Activated CD4-positive, alpha-beta memory T cell treated with anti-CD3 and anti-CD28 coated beads for 36 hours (primary cell): Measurements from ENCODE around the gene MAN1B1. TPM values are rescaled to one million over a fixed set of nuclear protein-coding genes. Genes with fewer than 3 reads are reported as not detected.
"Not testable (repeated sequence)": the region's sequence is repeated elsewhere in the genome, so short reads cannot be mapped to it uniquely, and the experiment has no call there.

ENCODE experiments used
- CTCF ChIA-PET: fragments of 350-600 bp; sonication (Branson Sonifier 250); formaldehyde crosslinking; loops from one replicate; lab custom pipeline; 2021; ENCODE audit warnings: antibody characterized with exemption, inconsistent platforms; lab: Charles Lee
- POLR2A ChIA-PET: fragments of 350-600 bp; sonication (Branson Sonifier 250); formaldehyde crosslinking; loops from one replicate; lab custom pipeline; 2021; ENCODE audit warnings: antibody characterized with exemption; lab: Charles Lee
- DNase-seq: peaks from one replicate; pipeline ENCODE4 v3.0.0-alpha.2; 2020
- H3K27ac Mint-ChIP-seq: one replicate; pipeline ENCODE4 v1.8.0; 2021; ENCODE audit warnings: mixed read lengths
- H3K27me3 Mint-ChIP-seq: one replicate; pipeline ENCODE4 v1.8.0; 2021; ENCODE audit warnings: mixed read lengths
- H3K36me3 Mint-ChIP-seq: one replicate; pipeline ENCODE4 v1.8.0; 2021; ENCODE audit warnings: mixed read lengths
- H3K4me1 Mint-ChIP-seq: one replicate; pipeline ENCODE4 v1.8.0; 2021; ENCODE audit warnings: low read depth, mixed read lengths
- H3K4me3 Mint-ChIP-seq: one replicate; pipeline ENCODE4 v1.8.0; 2021; ENCODE audit warnings: mild to moderate bottlenecking, mixed read lengths
- H3K9me3 Mint-ChIP-seq: one replicate; pipeline ENCODE4 v1.8.0; 2021; ENCODE audit warnings: mixed read lengths
- intact Hi-C: fragments of 100-400 bp; cut with micrococcal nuclease; formaldehyde crosslinking; loops from one replicate; pipeline ENCODE4 v1.15.1; 2023
- total RNA-seq, 2 experiments: library from RNA; stranded (reverse); gene quantifications; one replicate each; pipeline ENCODE4 v1.2.3, GENCODE V29; 2021

MAN1B1 gene
- total RNA-seq, 2 experiments from 2014 or later, result 32.9 to 33.1 TPM

DNA sequence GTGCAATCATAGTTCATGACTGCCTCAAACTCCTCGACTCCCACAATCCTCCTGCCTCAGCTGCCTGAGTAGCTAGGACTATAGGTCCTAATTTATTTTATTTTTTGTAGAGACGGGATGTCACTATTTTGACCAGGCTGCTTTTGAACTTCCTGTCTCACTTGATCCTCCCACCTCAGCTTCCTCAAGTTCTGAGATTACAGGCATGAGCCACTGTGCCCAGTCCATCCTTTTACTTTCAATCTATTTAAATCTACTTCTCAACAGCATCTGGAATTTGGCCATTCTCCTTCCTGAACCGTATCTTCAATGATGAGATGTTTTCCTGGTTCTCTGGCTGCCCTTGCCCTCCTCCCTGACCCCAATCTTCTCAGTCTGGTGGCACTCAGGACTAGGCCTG lies 40.0 kb downstream of the MAN1B1 start:
- ChIA-PET CTCF (interaction anchor here (1.4 to 2.1 kb wide), 4 partner anchors 40 to 110 kb away, joined by 3 to 8 read pairs (median 5); partner anchors contain the start of genes ANAPC2, MAN1B1, RNF224 and SSNA1), POLR2A (interaction anchor here (1.0 to 1.6 kb wide), 4 partner anchors 61 to 96 kb away, joined by 3 to 14 read pairs (median 4); partner anchors contain the start of genes ANAPC2, RNF208 and SSNA1)
- intact Hi-C loops, result loop anchor here (5.0 kb wide), 1 partner anchor 116 kb away; the partner anchor contains the start of gene TUBB4B
- peak overlapping the region; percentile 87 for H3K27ac Mint-ChIP-seq
- peaks cover 20% of the 10 kb centered on the region for H3K4me1 Mint-ChIP-seq
- peaks cover 2% of the 10 kb centered on the region for H3K36me3 Mint-ChIP-seq
- H3K9me3 Mint-ChIP-seq, result no peaks in the 10 kb centered on the region
- peak overlapping the region; percentile 84 for H3K4me3 Mint-ChIP-seq
- H3K27me3 Mint-ChIP-seq, result no peaks in the 10 kb centered on the region
- DNase-seq, result no peak

- Mint-ChIP-seq H3K27ac (peak overlapping the region; percentile 87), H3K4me1 (peaks cover 20% of the 10 kb centered on the region), H3K4me3 (peak overlapping the region; percentile 84), H3K27me3 (no peaks in the 10 kb centered on the region), H3K9me3 (no peaks in the 10 kb centered on the region), H3K36me3 (peaks cover 2% of the 10 kb centered on the region)
- DNase-seq, result peak; percentile 50
- CTCF ChIA-PET, result interaction anchor here (1.0 to 1.5 kb wide), 8 partner anchors 41 to 109 kb away, joined by 3 to 8 read pairs (median 4); partner anchors contain the start of genes ANAPC2, MAN1B1, RNF224 and SSNA1
- intact Hi-C loops, result loop anchor here (2.0 to 5.0 kb wide), 2 partner anchors 95 to 115 kb away; partner anchors contain the start of genes RNF208 and TUBB4B
- POLR2A ChIA-PET, result interaction anchor here (0.6 to 4.3 kb wide), 10 partner anchors 12 to 130 kb away, joined by 3 to 26 read pairs (median 4); partner anchors contain the start of genes ANAPC2, RNF208, SSNA1 and TUBB4B
Observed at GRCh38 chr9:137127301-137128157, 40.7 kb downstream of the MAN1B1 start.

- peak overlapping the region; percentile 84 for H3K4me3 Mint-ChIP-seq
- peaks cover 2% of the 10 kb centered on the region for H3K27me3 Mint-ChIP-seq
- peaks cover 20% of the 10 kb centered on the region for H3K4me1 Mint-ChIP-seq
- no peaks in the 10 kb centered on the region for H3K9me3 Mint-ChIP-seq
- intact Hi-C loops, result loop anchor here (2.0 to 5.0 kb wide), 2 partner anchors 94 to 114 kb away; partner anchors contain the start of genes RNF208 and TUBB4B
- H3K36me3 Mint-ChIP-seq, result peaks cover 2% of the 10 kb centered on the region
- CTCF ChIA-PET, result interaction anchor here (1.0 to 2.7 kb wide), 10 partner anchors 48 to 109 kb away, joined by 3 to 11 read pairs (median 5); partner anchors contain the start of genes ANAPC2, RNF224 and SSNA1
- POLR2A ChIA-PET, result interaction anchor here (0.6 to 4.3 kb wide), 9 partner anchors 13 to 114 kb away, joined by 3 to 26 read pairs (median 6); partner anchors contain the start of genes ANAPC2, DPP7, RNF208 and SSNA1
- H3K27ac Mint-ChIP-seq, result peak overlapping the region; percentile 87
- DNase-seq, result peak; percentile 58
Observed at GRCh38 chr9:137128158-137128861, 41.5 kb downstream of the MAN1B1 start.

DNA sequence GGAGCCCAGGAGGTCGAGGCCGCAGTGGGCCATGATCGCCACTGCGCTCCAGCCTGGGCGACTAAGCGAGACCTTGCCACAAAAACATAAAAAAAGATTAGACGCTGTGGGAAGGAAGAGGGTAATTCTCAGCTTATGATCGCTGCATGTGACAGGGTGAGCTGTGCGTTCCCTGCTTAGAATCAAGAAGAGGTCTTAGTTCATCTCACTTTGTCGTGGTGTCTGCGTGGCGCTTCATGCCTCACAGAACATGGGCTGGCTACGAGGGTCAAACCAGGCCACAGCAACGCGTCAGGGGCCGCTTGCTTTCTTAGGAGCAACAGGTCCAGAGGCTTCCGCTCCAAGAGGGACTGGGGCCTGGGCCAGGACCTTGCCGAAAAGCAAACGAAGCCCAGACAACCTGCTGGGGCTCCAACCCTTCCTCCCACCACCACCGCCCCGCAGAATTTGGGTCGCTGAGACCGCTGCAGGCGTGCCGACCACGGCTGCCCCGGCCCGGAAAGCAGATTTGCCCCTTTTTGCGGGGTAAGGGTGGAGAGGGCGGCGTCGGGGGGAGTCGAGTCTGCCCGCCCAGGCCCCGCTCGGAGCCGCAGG lies 42.2 kb downstream of the MAN1B1 start:
- POLR2A ChIA-PET, result interaction anchor here (1.0 to 4.3 kb wide), 10 partner anchors 14 to 113 kb away, joined by 3 to 26 read pairs (median 9); partner anchors contain the start of genes ANAPC2, DPP7, MAN1B1 and NDOR1
- H3K9me3 Mint-ChIP-seq, result no peaks in the 10 kb centered on the region
- H3K27ac Mint-ChIP-seq, result peak overlapping the region; percentile 87
- intact Hi-C loops, result loop anchor here (1.0 to 5.0 kb wide), 5 partner anchors 15 to 113 kb away; partner anchors contain the start of genes DPP7, MAN1B1, RNF208 and TUBB4B
- H3K4me3 Mint-ChIP-seq, result peak overlapping the region; percentile 84
- CTCF ChIA-PET, result interaction anchor here (0.6 to 2.7 kb wide), 20 partner anchors 10 to 173 kb away, joined by 3 to 13 read pairs (median 4); partner anchors contain the start of genes ANAPC2, GRIN1, NRARP and SSNA1
- peak; percentile 40 for DNase-seq
- H3K4me1 Mint-ChIP-seq, result peaks cover 20% of the 10 kb centered on the region
- peaks cover 2% of the 10 kb centered on the region for H3K36me3 Mint-ChIP-seq
- peaks cover 2% of the 10 kb centered on the region for H3K27me3 Mint-ChIP-seq

GRCh38 chr9:137129456-137130175 lies 42.8 kb downstream of the MAN1B1 start:
- H3K4me3 Mint-ChIP-seq, result peak overlapping the region; percentile 84
- CTCF ChIA-PET, result interaction anchor here (0.6 to 2.7 kb wide), 21 partner anchors 9 to 172 kb away, joined by 3 to 13 read pairs (median 4); partner anchors contain the start of genes ANAPC2, GRIN1, NRARP and RNF224

DNA sequence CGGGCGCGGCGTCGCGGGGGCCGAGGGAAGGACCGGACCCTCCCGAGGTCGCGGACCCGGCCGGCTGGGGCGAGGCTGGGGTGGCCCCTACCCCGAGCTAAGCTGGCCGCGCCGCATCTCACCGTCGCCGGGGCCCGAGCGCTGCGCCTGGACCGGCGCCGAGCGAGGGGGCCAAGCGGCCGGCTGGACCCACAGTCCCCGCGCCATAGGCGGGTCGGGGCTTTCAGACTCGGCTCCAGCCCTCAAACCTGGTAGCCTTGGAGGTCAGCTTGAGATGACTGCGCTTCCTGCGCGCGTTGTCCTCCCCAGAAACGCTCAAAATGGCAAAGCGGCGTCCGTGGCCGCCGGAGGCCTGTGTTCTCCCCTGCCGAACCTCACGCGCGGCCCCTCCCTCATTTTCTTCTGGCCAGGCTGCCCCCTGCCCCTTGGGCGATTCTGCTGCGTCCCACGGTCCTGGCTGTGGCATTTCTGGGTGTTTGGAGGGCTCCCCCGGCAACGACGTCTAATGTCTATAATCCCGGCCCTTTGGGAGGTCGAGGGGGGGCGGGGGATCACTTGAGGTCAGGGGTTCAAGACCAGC lies 43.5 kb downstream of the MAN1B1 start:
- CTCF ChIA-PET, result interaction anchor here (1.0 to 2.7 kb wide), 19 partner anchors 9 to 130 kb away, joined by 3 to 13 read pairs (median 5); partner anchors contain the start of genes ANAPC2, GRIN1, RNF224 and SSNA1
- intact Hi-C loops, result no loop called here
- Mint-ChIP-seq H3K4me3 (peak overlapping the region; percentile 78), H3K36me3 (peaks cover 2% of the 10 kb centered on the region), H3K27me3 (peaks cover 2% of the 10 kb centered on the region), H3K27ac (no peak overlapping the region), H3K9me3 (no peaks in the 10 kb centered on the region), H3K4me1 (peaks cover 20% of the 10 kb centered on the region)
- POLR2A ChIA-PET, result interaction anchor here (0.6 to 4.3 kb wide), 12 partner anchors 16 to 112 kb away, joined by 3 to 26 read pairs (median 7); partner anchors contain the start of genes ANAPC2, DPP7, MAN1B1 and NDOR1
- DNase-seq, result peak; percentile 16

More at GRCh38 chr9:137129456-137130175, 42.8 kb downstream of the MAN1B1 start:
- Mint-ChIP-seq H3K4me1 (peaks cover 20% of the 10 kb centered on the region), H3K9me3 (no peaks in the 10 kb centered on the region), H3K36me3 (peaks cover 2% of the 10 kb centered on the region), H3K27me3 (peaks cover 2% of the 10 kb centered on the region), H3K27ac (peak overlapping the region; percentile 70)
- DNase-seq, result peak; percentile 94
- intact Hi-C loops, result loop anchor here (1.0 to 5.0 kb wide), 5 partner anchors 15 to 113 kb away; partner anchors contain the start of genes DPP7, MAN1B1, RNF208 and TUBB4B
- POLR2A ChIA-PET, result interaction anchor here (0.6 to 4.3 kb wide), 12 partner anchors 15 to 113 kb away, joined by 3 to 26 read pairs (median 7); partner anchors contain the start of genes ANAPC2, DPP7, MAN1B1 and NDOR1

GRCh38 chr9:137134191-137134590 lies 47.4 kb downstream of the MAN1B1 start:
- no peak overlapping the region for H3K4me3 Mint-ChIP-seq
- H3K36me3 Mint-ChIP-seq, result no peaks in the 10 kb centered on the region
- H3K9me3 Mint-ChIP-seq, result no peaks in the 10 kb centered on the region
- intact Hi-C loops, result no loop called here
- POLR2A ChIA-PET, result no interaction called here
- H3K4me1 Mint-ChIP-seq, result peaks cover 2% of the 10 kb centered on the region
- H3K27ac Mint-ChIP-seq, result no peak overlapping the region
- CTCF ChIA-PET, result no interaction called here
- peaks cover 22% of the 10 kb centered on the region for H3K27me3 Mint-ChIP-seq
- DNase-seq, result no peak

GRCh38 chr9:137135154-137135553 lies 48.4 kb downstream of the MAN1B1 start:
- H3K36me3 Mint-ChIP-seq, H3K4me3 Mint-ChIP-seq, H3K4me1 Mint-ChIP-seq, CTCF ChIA-PET, intact Hi-C loops, H3K9me3 Mint-ChIP-seq, H3K27ac Mint-ChIP-seq, DNase-seq: not testable (repeated sequence)
- H3K27me3 Mint-ChIP-seq, result peaks cover 30% of the 10 kb centered on the region
- POLR2A ChIA-PET, result interaction anchor here (0.6 kb wide), 1 partner anchor 87 kb away, joined by 3 read pairs; no protein-coding TSS in a partner anchor

- intact Hi-C loops, result no loop called here
- Mint-ChIP-seq H3K36me3 (no peaks in the 10 kb centered on the region), H3K27me3 (peaks cover 39% of the 10 kb centered on the region), H3K4me3 (no peak overlapping the region), H3K4me1 (no peaks in the 10 kb centered on the region), H3K27ac (no peak overlapping the region), H3K9me3 (no peaks in the 10 kb centered on the region)
- DNase-seq, result no peak
- ChIA-PET CTCF (interaction anchor here (1.3 kb wide), 1 partner anchor 38 kb away, joined by 3 read pairs; no protein-coding TSS in a partner anchor), POLR2A (no interaction called here)
Observed at GRCh38 chr9:137136261-137136880, 49.6 kb downstream of the MAN1B1 start.
